ENCODE data around the gene RTP3.

The RTP3 gene

DNA sequence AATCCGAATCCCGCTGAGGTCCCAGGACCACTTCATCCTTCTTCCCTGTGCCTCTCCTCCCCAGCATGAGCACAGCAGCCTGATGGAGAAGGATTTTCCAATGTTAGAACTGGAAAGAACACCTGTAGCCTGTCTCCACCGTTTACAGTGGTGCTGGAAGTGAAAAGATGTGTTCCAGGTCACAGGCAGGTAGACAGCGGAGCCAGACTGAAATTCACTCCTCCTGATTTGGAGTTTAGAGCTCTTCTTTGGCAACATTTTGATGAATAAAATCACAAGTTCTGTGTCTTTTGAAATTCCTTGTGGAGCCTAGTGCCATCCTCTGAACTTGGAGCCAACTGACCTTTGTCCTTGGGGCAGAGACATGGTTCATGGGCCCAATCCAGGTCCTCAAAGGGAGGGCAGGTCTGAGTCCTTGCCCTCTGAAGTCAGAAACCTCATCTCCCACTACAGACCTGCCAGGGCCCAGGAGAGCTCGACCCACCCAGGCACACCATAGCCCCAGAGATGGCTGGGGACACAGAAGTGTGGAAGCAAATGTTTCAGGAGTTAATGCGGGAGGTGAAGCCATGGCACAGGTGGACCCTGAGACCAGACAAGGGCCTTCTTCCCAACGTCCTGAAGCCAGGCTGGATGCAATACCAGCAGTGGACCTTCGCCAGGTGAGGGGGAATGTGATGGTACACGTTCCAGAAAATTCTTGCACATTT, at the start of gene RTP3:
TSS of gene RTP3 (plus strand) at position 421 of the 710 bp plus-strand sequence. CDS start at position 508, 87 bp downstream.
- no peak for DNase-seq (ENCODE audit: low read depth)

DNA sequence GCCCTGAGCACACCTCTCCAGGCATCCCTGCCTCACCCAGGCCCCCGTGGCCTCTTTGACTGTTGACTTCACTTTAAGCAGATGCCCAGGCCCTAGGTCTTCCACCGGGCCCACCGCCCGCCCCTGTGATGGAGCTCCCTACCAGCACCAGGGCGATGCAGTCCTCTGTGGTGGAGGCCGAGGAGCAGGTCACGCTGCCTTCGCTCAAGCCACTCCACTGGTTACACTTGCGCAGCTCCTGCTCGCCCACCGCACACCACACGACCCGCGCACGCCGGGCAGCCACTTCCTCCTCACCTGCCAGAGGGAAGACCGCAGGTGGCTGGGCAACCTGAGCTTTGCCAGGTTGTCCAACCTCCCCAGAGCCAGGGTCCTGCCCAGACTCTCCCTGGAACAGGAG, 49.1 kb upstream of the RTP3 start:
- no peak for DNase-seq (ENCODE audit: low read depth)

DNA sequence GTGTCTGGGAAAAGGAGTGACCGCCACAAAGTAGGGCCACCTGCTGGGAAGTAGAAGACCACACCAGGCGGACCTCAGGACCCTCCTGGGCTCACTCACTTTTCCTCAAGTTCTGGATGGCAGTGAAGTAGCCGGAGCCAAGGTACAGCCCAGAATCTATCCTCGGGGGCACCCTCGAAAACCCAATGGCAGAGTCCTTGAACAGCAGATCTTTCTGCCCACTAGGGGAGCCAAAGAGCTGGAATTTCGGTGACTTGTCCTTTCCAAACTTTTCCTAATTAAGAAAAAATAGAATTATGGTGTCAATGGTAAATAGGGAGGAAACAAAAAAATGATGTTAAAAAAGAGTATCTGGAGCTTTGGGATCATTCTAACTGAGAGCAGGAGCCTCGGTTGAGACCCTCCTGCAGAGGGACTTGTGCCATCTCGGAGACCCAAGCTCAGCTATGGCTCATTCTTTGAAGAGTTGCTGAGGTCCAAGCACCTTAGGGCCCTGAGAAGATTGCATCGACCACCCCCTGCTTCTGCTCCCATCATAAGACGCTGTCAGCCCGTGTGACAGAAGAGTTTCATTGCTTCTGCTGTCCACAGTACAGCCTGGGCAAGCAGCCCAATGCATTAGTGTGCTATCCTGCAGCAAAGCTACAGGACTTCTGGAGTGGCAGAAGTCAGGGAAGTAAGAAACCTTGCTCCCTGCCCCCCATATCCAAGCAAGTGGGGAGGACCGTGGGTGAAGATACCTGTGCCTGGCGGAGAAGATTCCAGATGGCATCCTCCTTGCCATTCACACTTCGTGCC, 47.8 kb upstream of the RTP3 start:
- DNase-seq (ENCODE audit: low read depth) = no peak

DNA sequence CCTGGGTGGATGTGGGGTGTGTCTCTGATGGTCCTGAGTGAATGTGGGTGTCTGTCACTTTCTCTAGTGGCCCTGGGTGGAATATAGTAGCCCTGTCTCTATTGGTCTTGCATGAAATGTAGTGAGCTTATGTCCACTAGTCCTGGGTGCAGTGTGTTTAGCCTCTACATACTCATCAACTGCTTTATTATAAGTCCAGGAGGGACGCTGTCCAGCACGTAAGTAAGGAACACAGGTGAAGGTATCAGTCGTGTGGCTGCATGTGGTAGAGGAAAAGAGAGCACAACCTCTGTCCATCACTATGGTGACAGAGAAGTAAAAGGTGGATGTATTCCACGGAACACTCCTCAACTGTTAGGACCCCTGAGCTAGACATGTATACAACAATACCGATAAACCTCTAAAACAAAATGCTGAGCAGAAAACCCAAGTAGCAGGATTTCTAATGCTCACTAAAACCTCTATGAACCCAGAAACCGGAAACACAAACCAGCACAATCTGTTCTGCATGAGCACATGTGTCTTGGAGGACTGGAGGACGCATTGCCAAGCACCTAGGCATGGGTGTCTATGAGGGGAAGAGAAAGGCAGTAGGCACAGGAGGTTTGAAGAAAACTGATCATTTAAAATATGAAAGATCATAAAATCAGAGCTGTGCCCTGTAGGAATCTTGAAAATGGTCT, 44.1 kb upstream of the RTP3 start:
- DNase-seq (ENCODE audit: low read depth) = no peak

DNA sequence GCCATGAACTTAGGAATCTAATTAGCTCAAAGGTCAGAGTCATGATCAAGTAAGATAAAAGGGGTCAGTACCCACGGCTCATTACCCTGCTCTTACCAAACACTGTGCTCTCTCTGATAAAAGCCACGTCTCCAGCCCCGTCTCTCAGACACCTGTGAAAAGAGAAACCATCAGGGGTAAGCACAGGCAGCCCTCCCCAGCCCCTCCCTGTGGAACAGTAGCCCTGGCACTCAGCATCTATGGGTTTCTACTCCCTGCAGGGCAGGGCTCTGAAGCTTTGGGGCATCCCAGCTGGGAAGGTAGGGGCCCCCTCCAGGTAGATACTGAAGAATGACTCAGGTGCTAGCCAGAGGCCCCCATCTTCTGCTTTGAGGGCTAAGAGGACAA, 43.6 kb upstream of the RTP3 start:
- no peak for DNase-seq (ENCODE audit: low read depth)

DNA sequence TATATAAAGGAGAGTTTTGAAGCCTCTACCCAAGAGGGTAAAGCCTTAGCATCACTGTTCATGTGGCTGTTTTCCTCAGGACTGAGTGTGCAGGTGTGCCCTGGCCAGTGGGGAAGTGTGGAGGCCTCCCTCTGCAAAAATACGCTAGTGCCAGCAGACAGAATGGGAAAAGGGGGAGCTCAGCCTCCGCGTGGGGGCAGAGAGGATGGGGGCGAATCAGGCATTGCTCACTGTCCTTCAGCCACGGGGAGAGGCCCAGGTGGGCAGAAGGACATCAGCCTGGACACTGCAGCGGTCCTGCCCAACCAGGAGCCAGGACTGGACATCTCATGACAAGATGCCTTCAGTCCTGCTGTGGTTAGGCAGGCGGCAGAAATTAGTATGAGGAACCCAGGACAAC, 43.2 kb upstream of the RTP3 start:
- DNase-seq (ENCODE audit: low read depth) = no peak

DNA sequence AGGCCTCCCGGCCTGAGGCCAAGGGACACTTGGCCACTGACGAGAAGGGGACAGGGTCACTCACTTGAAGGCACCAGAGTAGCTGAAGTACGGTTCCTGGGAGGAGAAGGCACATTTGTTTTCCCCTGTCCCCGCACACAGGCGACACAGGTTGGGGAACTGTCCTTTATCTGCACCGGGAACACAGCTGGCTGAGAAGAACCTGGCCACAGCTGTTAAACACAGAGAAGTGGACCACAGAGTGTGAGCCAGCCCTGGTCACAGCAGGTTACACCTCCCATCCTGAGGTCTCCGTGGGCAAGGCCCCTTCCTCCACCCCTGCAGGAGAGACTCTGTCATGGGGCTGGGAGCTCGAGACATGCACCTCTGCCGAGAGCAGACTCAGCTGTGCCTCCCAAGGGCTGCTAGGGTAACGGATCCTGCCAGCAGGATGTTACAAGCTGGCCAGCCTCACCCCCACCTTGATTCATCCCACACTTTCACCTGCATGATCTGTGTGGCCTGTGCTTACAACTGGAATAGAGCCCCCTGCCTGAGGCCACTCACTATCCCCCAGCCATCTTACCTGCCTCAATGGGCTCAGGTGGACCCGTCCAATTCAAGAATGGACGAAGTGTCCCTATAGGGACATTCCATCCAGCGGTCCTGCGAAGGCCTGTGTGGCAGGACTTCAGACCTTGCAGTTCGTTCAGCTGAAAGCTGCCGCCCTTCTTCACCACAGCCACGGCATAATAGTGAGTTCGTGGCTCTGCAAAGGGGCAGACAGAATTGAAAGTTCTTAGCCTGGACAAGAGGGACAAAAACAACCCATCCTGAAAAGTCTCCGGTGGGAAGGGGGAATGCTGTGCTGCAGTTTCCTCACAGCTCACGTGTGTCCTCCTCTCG, 42.3 kb upstream of the RTP3 start:
- no peak for DNase-seq (ENCODE audit: low read depth)

DNA sequence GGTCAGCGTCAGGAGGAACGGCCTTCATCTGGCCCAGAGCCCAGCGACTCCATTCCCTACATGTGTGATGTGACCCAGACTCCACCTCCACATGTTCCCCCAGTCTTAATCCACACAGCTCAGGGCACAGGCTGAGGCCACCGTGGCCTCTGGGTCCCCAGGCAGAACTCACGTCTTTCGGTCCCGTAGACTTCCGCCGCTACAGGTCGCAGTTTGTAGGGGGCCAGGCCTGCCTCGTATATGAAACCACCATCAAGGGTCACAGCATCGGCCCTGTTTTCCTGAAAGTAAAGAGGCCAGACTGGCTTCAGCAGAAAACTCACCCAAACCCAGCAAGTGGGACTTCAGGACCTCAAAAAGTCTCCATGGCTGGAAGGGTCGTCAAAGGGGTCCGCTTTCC, 41.7 kb upstream of the RTP3 start:
- DNase-seq (ENCODE audit: low read depth) = no peak

DNA sequence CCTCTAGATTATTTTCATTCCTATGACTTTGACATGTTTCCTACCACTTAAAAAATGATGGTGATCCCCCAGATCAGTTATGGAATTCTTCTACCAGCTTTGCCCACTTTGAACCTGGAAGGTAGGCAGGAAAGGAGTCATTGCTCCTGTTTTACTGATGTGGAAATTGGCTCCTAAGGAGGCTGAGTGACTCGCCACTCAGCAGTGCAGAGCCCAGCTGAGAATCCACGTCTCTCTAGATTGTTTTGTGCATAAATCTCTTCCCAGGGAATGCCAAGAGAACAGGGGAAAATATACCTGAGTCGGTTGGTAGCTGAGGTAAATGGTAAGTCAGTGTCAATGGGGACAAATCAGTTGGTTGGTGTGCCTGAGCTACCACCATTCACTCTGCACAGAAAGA, 37.7 kb upstream of the RTP3 start:
- no peak for DNase-seq (ENCODE audit: low read depth)

DNA sequence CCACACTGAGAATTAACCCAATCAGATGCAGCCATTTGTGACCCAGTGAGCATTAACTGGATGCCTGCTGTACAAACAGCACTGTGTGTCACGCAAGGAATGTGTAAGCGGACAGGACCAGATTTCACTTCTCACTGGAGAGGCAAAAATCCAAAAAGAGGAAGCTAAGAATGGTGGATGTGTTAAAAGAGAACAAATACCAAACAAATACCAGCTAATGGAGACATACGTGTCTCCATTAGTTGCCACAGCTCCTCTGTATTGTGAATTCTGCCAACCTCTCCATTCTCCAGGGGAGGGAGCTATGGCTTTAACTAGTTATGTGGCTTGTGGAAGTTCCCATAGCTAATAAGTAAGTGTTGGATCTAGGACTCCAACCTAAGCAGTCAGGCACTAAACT, 35.7 kb upstream of the RTP3 start:
- DNase-seq (ENCODE audit: low read depth) = no peak

DNA sequence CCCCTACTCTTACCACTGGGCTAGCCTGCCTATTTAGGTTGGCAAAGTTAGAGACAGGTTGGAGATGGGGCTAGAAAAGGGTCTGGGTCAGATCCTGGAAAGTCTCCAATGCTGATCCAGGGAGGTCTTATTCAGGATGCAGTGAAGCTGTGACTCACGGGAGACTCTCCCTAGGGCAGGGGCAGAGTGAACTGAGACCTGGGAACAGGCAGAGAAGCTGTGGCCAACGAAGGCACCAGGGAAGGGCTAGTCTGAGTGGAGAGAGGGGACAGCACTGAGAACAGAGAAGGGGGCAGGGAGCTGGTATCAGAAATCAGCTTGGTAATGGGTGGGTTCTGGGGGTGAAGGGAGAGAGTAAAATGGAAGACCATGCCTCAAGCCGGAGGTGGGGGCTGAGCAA, 35.3 kb upstream of the RTP3 start:
- no peak for DNase-seq (ENCODE audit: low read depth)

DNA sequence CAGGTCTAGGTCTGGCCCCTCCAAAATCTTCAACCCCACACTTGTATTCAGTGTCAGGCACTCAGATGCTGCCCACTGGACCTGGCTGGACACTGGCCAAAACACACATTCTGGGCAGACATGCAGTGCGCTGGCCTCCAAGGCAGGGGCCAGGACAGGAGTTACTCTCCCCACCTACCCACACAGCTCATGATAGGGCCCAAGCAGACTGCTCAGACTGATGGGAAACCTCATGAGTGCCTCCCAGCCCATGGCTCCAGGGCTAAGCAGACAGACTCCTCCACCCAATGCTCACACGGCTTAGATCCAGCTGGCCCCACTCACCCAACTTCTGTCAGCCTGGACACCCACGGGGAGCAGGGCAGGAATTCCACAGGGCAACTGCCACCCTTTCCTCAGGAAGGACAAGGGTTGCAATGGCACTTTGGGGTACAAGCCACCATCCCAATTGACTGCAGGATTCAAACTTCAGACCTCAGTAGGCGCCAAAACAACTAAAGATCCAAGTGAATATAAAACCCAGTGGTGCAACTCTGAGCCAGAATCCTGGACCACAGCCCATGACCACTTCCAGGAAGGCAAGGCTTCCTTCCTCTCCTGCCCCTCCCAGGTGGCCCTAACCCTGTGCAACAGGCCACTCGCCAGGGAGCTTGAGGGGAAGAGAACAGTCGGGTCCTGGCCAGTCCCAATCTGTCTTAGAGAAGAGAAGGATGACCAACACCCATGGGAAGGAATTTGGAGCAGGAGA, 34.5 kb upstream of the RTP3 start:
- DNase-seq (ENCODE audit: low read depth) = no peak

DNA sequence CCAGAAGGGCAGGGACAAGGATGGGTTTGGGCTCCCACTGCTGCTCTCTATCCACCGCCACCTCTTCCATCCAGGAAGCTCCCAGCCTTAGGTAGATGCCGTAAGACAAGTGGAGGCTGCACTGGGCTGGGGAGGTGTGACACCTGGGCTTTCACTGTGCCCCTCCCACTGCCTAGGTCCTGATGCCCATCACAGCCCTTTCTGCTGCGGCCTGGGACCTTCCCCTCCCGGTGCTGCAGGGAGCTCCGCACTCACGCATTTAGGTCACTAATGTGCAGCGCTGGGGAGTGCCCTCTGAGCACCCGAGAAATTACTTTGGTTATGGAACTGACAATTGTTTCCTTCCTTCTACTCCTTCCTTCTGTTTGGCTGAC, 33.9 kb upstream of the RTP3 start:
- no peak for DNase-seq (ENCODE audit: low read depth)

DNA sequence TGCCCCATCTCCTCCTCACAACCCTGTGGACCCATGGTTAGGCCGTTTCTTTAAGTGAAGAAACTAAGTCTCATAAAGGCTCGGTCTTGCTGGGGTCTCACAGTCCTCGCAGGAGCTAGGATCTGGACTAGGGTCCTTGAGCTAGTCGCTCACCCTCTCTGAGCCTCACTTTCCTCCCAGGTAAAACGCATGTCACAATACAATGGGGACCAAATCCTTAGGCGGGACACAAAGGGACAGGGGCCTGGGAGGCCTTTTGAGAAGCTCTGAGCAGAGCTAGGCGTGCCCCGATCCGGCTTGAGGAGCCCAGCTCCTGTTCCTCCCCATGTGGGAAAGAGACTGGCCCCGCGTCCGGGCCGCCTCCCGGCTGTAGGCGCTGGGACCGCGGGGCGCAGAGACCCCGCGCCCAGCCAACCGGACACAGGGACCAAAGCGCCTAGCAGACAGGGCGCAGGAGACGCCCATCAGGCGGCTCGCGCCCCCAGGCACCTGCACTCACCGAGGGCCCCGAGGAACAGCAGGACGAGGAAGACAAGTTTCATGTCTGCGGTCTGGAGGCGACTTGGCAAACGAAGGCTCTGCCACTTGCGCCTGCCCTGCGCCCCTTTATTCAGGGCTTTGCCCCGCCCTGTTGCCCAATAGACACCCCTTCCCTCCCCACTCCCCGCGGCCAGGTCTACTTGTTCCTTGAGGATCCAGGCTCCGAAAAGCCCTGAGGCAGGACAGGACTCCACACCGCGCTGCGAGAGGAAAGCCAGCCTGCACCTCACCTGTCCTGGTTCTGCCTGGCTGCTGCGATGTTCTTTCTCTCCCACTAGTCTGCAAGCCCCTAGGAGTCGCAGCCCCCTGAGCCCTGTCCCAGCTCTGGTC, 33.2 kb upstream of the RTP3 start, which contains the start of gene LTF:
TSS of gene LTF (minus strand) at position 580 of the 870 bp plus-strand sequence. CDS start at position 542, 38 bp downstream.
- DNase-seq (ENCODE audit: low read depth) = no peak

DNA sequence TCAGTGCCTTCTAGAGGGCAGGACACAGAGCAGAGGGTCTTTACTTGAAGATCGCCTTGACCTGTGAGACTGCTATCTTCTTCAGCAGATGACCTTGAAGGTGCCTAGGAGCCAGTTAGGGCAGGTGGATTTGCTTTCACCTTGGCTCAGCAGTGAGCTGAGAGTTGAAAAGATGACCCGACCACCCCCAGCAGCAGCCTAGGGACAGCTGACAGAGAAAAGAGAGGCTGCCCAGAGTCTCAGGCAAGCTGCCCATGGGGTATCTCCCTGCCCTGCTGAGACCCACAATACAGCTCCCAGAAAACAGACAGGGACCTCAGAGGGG, 32.6 kb upstream of the RTP3 start:
- DNase-seq (ENCODE audit: low read depth) = no peak

DNA sequence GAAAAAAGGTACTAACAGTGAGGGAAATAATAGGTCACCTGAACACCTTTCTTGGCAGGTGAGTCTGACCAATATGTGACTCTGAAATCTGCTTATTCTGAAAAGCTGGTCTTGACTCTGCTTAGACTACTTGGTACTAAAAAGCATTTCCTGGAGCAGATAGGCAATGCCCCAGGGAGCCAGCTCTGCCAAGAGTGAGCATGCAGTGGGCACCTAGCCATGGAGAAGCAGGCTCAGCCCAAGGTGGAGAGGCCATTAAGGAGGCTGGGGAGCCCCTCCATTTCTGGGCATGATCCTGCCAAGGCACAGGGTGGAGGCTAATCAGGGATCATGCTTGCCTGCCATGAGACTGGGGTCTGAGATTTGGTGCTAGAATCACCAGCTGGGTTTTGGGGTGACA, 31.5 kb upstream of the RTP3 start:
- DNase-seq (ENCODE audit: low read depth) = no peak

DNA sequence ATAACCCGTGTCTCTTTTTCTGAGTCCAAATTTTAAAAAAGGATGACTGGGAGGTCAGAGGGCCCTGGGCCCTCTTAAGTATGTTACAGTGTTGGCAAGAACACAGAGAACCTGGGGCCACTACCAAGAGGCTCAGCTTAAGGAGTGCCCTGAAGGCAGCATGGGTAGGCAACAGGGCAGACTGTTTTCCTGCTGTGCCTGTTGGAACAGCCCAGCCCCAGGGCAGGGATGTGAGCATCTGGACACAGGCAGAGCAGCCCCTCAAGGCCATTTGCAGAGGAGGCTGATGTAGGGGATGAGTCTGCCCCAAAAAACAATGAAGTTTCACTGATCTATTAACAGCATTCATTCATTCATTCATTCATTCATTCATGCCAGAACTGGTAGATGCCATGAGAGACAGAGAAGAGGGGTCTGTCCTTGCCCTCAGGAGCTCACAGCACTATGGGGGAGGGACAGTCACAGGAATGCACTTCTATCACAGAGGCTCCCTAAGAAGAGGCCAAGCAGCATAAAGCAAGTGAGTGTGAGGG, 30.8 kb upstream of the RTP3 start:
- DNase-seq (ENCODE audit: low read depth) = no peak

DNA sequence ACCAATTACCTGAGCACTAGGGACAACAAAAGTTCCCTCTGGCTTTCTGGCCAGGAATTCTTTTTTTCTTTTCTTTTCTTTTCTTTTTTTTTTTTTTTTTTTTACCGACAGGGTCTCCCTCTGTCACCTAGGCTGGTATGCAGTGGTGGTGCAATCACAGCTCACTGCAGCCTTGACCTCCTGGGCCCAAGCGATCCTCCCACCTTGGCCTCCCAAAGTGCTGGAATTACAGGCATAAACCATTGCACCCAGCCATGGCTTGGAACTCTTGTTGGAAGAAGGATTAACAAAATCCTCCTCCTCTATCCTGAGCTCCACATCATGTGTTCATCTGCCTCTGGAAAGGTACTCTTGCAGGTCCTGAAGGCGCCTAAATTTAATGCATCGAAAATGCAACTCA, 30.2 kb upstream of the RTP3 start:
- DNase-seq (ENCODE audit: low read depth) = no peak

DNA sequence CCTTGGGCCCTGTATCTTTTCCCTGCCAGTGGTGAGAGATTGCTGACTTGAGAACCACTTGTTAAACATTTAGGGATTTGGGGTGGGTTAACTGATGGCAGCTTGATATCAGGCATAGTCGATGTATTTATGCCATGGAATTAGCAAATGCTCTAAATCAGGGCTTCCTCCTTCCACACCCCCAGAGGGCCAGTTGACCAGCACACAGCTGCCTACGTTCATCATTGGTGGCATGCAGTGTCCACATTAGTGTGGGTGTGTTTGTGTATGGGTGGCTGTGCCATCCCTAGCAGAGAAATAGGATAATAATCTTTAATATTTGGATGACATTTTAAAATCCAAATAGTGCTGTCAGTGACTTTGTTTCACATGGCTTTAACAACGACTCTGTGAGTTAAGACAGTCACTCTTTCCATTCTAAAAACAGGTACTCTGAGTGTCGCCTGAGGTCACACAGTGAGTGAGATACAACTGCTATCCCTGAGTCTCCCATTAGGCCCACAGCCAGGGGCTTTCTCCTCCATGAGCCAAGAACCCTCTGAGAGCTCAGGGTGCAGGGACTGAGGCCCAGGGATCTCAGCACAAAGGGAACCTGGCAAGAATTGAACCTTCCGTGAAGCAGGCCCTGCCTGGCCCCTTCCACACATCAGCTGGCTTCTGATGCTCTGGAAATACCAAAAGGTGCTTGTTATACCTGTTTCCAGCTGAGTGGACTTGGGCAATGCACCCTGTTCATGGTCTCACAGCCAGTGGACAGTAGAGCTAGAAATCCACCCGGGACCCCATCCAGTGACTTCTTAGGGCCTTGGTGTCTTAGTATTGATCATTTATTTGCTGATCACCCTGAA, 28.8 kb upstream of the RTP3 start:
- DNase-seq (ENCODE audit: low read depth) = no peak

Data from non-pigmented ciliary epithelial cell (primary cell).